ENCODE results near the gene HMGCL. TPM values are rescaled to one million over a fixed set of nuclear protein-coding genes. Genes with fewer than 3 reads are reported as not detected.

The HMGCL gene
- total RNA-seq, 2 experiments from 2014 or later: 8.9 to 9.6 TPM

GRCh38 chr1:23801338-23801748, 23.9 kb downstream of the HMGCL start:
- Mint-ChIP-seq H3K9me3 (no peaks in the 10 kb centered on the region), H3K27me3 (no peaks in the 10 kb centered on the region), H3K4me1 (ENCODE audit: low read depth) (peaks cover 14% of the 10 kb centered on the region), H3K4me3 (peak overlapping the region; percentile 97), H3K27ac (peak overlapping the region; percentile 92), H3K36me3 (ENCODE audit: low read depth) (peaks cover 23% of the 10 kb centered on the region)
- H3K36me3 ChIP-seq (ENCODE audit: insufficient read depth, low read length): peaks cover 14% of the 10 kb centered on the region
- no peaks in the 10 kb centered on the region for H3K27me3 ChIP-seq (ENCODE audit: control insufficient read depth in 1 of 2, insufficient read depth in 2 of 2, low read length in 2 of 2)
- peak overlapping the region; percentile 78 to 82 for H3K27ac ChIP-seq (ENCODE audit: low read depth in 1 of 2, low read length in 2 of 2)
- ChIA-PET CTCF (interaction anchor here (1.4 to 4.3 kb wide), 3 partner anchors 9 to 30 kb away, joined by 3 to 13 read pairs (median 12); no protein-coding TSS in a partner anchor), POLR2A (interaction anchor here (0.6 to 4.9 kb wide), 14 partner anchors 8 to 457 kb away, joined by 3 to 40 read pairs (median 4); partner anchors contain the start of genes ELOA, FUCA1, HMGCL and HNRNPR)
- intact Hi-C loops (cut with DNase I, micrococcal nuclease): loop anchor here in 1 of 2 experiments (2.0 to 10.0 kb wide), 4 partner anchors 36 to 437 kb away; partner anchors contain the start of genes ELOA, PNRC2 and ZNF436
- H3K4me3 ChIP-seq (ENCODE audit: low read length): peak overlapping the region; percentile 81
- peak in 1 of 14 experiments; percentile 38 for DNase-seq
- ATAC-seq (ENCODE audit: poor library complexity): no peak
- peaks cover 27% of the 10 kb centered on the region for H3K4me1 ChIP-seq (ENCODE audit: insufficient read depth, low read length)
- no peak for TF ChIP-seq CTCF (IDR thresholded peaks at IDR 0.05)
- H3K9me3 ChIP-seq (ENCODE audit: control insufficient read depth in 1 of 2, insufficient read depth in 1 of 2, low read length in 2 of 2): no peaks in the 10 kb centered on the region

DNA sequence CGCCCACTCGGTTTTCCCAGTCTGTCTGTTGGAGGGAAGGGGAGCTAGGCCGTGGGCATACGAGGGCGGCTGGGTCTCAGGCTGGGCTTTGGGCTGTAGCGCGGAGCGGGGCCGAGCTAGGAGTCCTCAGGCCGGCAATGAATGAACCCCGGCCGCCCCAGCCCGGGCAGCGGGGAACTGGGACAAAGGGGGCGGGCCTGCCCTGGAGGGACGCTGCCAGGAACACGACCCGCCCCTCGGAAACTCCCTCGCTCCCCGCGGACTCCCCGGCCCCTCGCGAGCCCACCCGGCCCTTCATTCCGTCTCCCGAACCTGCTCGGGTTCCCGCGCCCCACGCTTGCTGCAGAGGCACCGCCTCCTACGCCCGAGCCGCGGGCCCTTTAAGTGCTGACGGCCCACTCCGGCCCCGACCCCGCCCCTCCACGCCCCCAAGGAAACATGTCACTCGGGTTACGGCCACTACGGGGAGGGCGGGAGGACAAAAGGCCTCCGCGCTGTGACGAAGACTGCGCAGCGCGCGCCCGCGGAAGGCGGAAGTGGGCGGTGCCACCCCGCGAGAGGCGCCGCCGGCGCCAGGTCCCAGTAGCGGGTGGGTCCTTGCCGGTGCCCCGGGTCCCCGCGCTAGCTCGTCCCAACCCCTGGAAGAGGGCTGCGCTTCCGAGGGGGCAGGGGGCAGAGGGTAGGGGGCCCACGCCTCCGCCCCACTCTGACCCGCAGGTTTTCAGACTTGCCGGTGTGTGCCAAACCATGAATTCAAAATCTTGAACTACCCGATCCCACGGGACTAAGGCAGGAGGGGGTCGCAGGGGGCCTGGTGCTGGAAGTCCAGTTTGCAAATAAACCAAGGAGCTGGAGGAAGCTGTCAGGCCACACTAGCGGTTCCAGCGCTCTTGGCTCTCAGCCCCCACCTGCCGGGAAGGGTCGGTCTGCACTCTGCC, 24.6 kb downstream of the HMGCL start, which contains the start of gene GALE:
Gene GALE (minus strand): TSS at position 355 of the 938 bp plus-strand sequence. CDS start 1,747 bp downstream, outside the sequence.
- ChIA-PET POLR2A (interaction anchor here (0.6 to 4.9 kb wide), 16 partner anchors 9 to 456 kb away, joined by 3 to 40 read pairs (median 4); partner anchors contain the start of genes ELOA, FUCA1, HMGCL and HNRNPR), CTCF (interaction anchor here (1.4 to 4.3 kb wide), 3 partner anchors 9 to 29 kb away, joined by 3 to 13 read pairs (median 12); no protein-coding TSS in a partner anchor)
- TF ChIP-seq CTCF (IDR thresholded peaks at IDR 0.05): no peak
- no peaks in the 10 kb centered on the region for H3K27me3 Mint-ChIP-seq
- H3K4me3 ChIP-seq (ENCODE audit: low read length): peak within 1 kb of the TSS; percentile 81
- H3K27ac Mint-ChIP-seq: peak within 1 kb of the TSS; percentile 92
- H3K4me3 Mint-ChIP-seq: peak within 1 kb of the TSS; percentile 97
- H3K36me3 Mint-ChIP-seq (ENCODE audit: low read depth): peaks cover 23% of the 10 kb centered on the region
- H3K4me1 Mint-ChIP-seq (ENCODE audit: low read depth): peaks cover 14% of the 10 kb centered on the region
- H3K27ac ChIP-seq (ENCODE audit: low read depth in 1 of 2, low read length in 2 of 2): peak within 1 kb of the TSS; percentile 78 to 82
- peaks cover 17% of the 10 kb centered on the region for H3K36me3 ChIP-seq (ENCODE audit: insufficient read depth, low read length)
- ATAC-seq (ENCODE audit: poor library complexity): peak; percentile 90
- H3K9me3 Mint-ChIP-seq: no peaks in the 10 kb centered on the region
- peaks cover 27% of the 10 kb centered on the region for H3K4me1 ChIP-seq (ENCODE audit: insufficient read depth, low read length)
- intact Hi-C loops (cut with DNase I, micrococcal nuclease): loop anchor here (1.0 to 10.0 kb wide), 6 partner anchors 9 to 436 kb away; partner anchors contain the start of genes ELOA (in 1 of the 2), LYPLA2 (in 1 of the 2), PITHD1 (in 1 of the 2) and PNRC2 (in 1 of the 2)
- no peaks in the 10 kb centered on the region for H3K27me3 ChIP-seq (ENCODE audit: control insufficient read depth in 1 of 2, insufficient read depth in 2 of 2, low read length in 2 of 2)
- H3K9me3 ChIP-seq (ENCODE audit: control insufficient read depth in 1 of 2, insufficient read depth in 1 of 2, low read length in 2 of 2): no peaks in the 10 kb centered on the region
- DNase-seq: peak; percentile 94 to 99 (median 97)

Measured in CD4-positive, alpha-beta T cell (primary cell).